KG1 (cell line): Measurements from ENCODE around the gene INPP5D.

Experiments
- DNase-seq: peaks from one replicate; lab custom pipeline; 2025; lab: John Stamatoyannopoulos, UW

Gene INPP5D

GRCh38 chr2:233209533-233210171, 149.5 kb downstream of the INPP5D start:
- no peak for DNase-seq

- no peak for DNase-seq
Measured at GRCh38 chr2:233210281-233210680, 150.1 kb downstream of the INPP5D start.

GRCh38 chr2:233210843-233211547, 150.9 kb downstream of the INPP5D start:
- no peak for DNase-seq

GRCh38 chr2:233211548-233211895, 151.4 kb downstream of the INPP5D start:
- no peak for DNase-seq

- no peak for DNase-seq
Measured at GRCh38 chr2:233213011-233213410, 152.9 kb downstream of the INPP5D start.

GRCh38 chr2:233213975-233214374, 153.8 kb downstream of the INPP5D start:
- no peak for DNase-seq

- DNase-seq = no peak
Measured at GRCh38 chr2:233217892-233218377, 157.8 kb downstream of the INPP5D start.

- DNase-seq = no peak
Measured at GRCh38 chr2:233218836-233219235, 158.7 kb downstream of the INPP5D start.

- no peak for DNase-seq
Measured at GRCh38 chr2:233219848-233220247, 159.7 kb downstream of the INPP5D start.

- DNase-seq = no peak
Measured at GRCh38 chr2:233221378-233222063, 161.4 kb downstream of the INPP5D start.

GRCh38 chr2:233223059-233223894, 163.1 kb downstream of the INPP5D start:
- DNase-seq = no peak

- no peak for DNase-seq
Measured at GRCh38 chr2:233225230-233226068, 165.3 kb downstream of the INPP5D start.

- no peak for DNase-seq
Measured at GRCh38 chr2:233226511-233227031, 166.4 kb downstream of the INPP5D start.

GRCh38 chr2:233227346-233227978, 167.3 kb downstream of the INPP5D start:
- DNase-seq = no peak

GRCh38 chr2:233228376-233228775, 168.2 kb downstream of the INPP5D start:
- DNase-seq = no peak

GRCh38 chr2:233233618-233234230, 173.6 kb downstream of the INPP5D start:
- DNase-seq = no peak

GRCh38 chr2:233234264-233234663, 174.1 kb downstream of the INPP5D start:
- DNase-seq = no peak

- DNase-seq = no peak
Measured at GRCh38 chr2:233234996-233235395, 174.9 kb downstream of the INPP5D start.

GRCh38 chr2:233235977-233236376, 175.8 kb downstream of the INPP5D start:
- no peak for DNase-seq
